H7 (cell line): ENCODE results near the gene DBP. TPM values are rescaled to one million over a fixed set of nuclear protein-coding genes. Genes with fewer than 3 reads are reported as not detected.

Experiments
- DNase-seq: peaks from one replicate; pipeline ENCODE4 v3.0.0; 2012
- H3K27me3 ChIP-seq: 2 replicates; pipeline ENCODE4 v1.6.0; 2011; ENCODE audit warnings: mild to moderate bottlenecking, low read length; ENCODE audit not compliant: control insufficient read depth, insufficient read depth
- H3K36me3 ChIP-seq: replicated peaks from 2 replicates; pipeline ENCODE4 v1.5.1; 2011; ENCODE audit warnings: low read length; ENCODE audit not compliant: control insufficient read depth, insufficient read depth
- H3K4me3 ChIP-seq: 2 replicates; pipeline ENCODE4 v1.5.1; 2011; ENCODE audit warnings: low read depth, mild to moderate bottlenecking, control low read depth, low read length, moderate library complexity; ENCODE audit not compliant: insufficient read depth
- total RNA-seq: library from RNA; depleted of rRNA; stranded (reverse); fragments of >200 nt; shearing (Covaris generic); gene quantifications from 2 replicates; pipeline ENCODE4 v1.2.3, GENCODE V29; 2014

The DBP gene
- total RNA-seq, 1 experiment from 2014 or later: 11.2 TPM

- peaks cover 12% of the 10 kb centered on the region for H3K27me3 ChIP-seq
- no peaks in the 10 kb centered on the region for H3K36me3 ChIP-seq
- peak overlapping the region; percentile 8; the same call in 1 of the 2 replicates for H3K4me3 ChIP-seq
- peak; percentile 75 for DNase-seq
Observed at GRCh38 chr19:48673436-48674100, 36.4 kb upstream of the DBP start.

DNA sequence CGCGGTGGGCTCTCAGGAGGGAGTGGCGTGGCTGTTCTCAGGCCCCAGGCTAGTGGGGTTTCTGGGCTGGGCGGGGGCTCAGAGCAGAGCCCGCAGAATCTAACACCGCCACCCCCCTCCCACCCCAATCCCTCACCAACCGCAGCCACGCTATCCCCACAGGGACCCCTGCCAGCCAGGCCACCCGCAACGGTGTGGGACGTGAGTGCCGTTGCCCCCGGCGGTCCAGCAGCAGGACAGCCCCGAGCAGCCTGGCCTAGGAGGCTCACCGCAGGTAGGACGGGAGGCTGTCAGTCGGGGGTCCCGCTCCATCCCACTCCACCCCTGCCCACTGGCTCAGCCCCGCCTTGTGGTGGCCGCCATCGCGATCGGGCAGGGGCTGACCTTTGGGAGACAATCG lies 35.8 kb upstream of the DBP start, which contains the start of gene NTN5:
TSS of gene NTN5 (minus strand) at position 24 of the 400 bp plus-strand sequence. CDS start 2,031 bp downstream, outside the sequence.
- H3K4me3 ChIP-seq: peak within 1 kb of the TSS; percentile 8; the same call in 1 of the 2 replicates
- no peaks in the 10 kb centered on the region for H3K36me3 ChIP-seq
- DNase-seq: peak; percentile 78
- peaks cover 12% of the 10 kb centered on the region for H3K27me3 ChIP-seq

DNA sequence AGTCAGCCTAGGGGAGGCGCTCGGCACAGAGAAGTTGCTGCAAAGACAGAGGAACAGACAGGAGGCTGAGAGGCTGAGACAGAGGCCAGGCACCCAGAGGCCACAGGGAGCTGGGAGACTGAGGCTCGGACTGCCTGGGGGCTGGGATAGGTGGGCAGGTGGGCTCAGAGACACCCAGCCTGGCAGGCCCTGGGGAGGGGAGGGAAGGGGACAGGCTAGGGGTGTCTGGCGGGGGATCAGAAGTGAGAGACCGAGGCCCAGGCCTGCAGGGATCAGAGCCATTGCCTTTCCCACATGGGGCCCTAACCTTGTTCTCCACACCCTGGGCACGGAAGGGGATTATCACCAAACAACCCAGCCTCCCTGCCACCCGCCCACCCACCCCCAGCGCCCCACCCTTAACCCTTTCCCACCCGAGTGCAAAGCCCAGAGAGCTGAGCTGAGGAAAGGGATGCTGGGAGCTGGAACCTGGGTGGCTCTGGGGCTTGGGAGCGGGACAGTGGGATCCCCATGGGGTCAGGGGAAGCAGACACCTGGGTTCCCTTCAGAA lies 34.3 kb upstream of the DBP start:
- Histone ChIP-seq H3K27me3 (peaks cover 11% of the 10 kb centered on the region), H3K4me3 (no peak overlapping the region), H3K36me3 (no peaks in the 10 kb centered on the region)
- DNase-seq: no peak

- H3K4me3 ChIP-seq: no peak overlapping the region
- H3K27me3 ChIP-seq: peaks cover 10% of the 10 kb centered on the region
- peak; percentile 72 for DNase-seq
- no peaks in the 10 kb centered on the region for H3K36me3 ChIP-seq
Observed at GRCh38 chr19:48670699-48671445, 33.7 kb upstream of the DBP start.

GRCh38 chr19:48669903-48670668 lies 32.9 kb upstream of the DBP start:
- Histone ChIP-seq H3K36me3 (no peaks in the 10 kb centered on the region), H3K27me3 (peaks cover 10% of the 10 kb centered on the region), H3K4me3 (no peak overlapping the region)
- peak; percentile 41 for DNase-seq

DNA sequence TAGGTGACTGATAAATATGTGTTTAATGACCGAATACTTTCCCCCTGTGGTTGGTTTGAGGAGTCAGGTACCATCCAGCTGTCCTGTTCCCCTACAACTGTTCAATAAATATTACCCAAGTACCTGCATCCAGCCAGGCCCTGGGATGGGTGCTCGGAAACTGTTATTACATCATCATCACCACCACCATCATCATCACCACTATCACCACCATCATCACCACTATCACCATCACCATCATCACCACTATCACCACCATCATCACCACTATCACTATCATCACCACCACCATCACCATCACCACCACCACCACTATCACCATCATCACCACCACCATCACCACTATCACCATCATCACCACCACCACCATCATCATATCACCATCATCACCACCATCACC lies 31.6 kb upstream of the DBP start:
- no peaks in the 10 kb centered on the region for H3K36me3 ChIP-seq
- H3K4me3 ChIP-seq: no peak overlapping the region
- peaks cover under 1% of the 10 kb centered on the region for H3K27me3 ChIP-seq
- no peak for DNase-seq

DNA sequence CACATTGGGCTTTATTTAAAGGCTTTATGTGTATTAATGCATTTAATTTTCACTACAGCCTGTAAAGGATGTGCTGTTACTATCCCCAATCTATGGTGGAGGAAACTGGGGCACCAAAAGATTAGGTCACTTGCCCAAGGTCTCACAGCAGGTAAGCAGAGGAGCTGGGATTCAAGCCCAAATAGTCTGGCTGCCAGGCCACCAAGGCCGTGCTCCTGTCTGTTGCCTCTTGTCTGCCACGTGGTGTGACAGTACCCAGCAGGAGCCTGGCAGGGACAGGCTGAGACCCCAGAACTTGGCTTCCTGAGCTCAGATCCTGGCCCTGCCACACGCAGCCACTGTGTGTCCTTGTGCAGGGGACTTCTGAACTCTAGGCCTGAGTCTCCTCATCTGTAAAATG lies 31.2 kb upstream of the DBP start:
- Histone ChIP-seq H3K4me3 (no peak overlapping the region), H3K36me3 (no peaks in the 10 kb centered on the region), H3K27me3 (no peaks in the 10 kb centered on the region; the same call in 1 of the 2 replicates)
- DNase-seq: no peak

DNA sequence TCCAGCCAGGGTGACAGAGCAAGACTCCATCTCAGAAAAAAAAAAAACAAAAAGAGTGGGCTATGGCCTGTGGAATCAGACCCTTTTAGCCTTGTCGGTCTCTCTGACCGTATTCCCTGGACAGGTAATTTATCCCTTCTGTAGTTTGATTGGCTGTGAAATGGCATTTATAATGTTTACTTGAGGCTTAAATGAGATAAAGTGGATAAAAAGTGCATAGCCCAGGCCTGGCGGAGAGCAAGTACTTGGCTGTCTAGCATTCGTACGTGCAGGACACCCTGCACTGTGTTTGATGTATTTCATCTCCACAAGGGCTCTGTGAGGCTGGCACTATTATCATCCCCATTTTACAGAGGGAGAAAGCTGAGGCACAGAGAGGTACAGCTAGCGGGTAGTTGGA lies 28.6 kb upstream of the DBP start:
- H3K27me3 ChIP-seq: no peaks in the 10 kb centered on the region
- DNase-seq: no peak
- H3K36me3 ChIP-seq: no peaks in the 10 kb centered on the region
- H3K4me3 ChIP-seq: no peak overlapping the region

- H3K36me3 ChIP-seq: no peaks in the 10 kb centered on the region
- no peak overlapping the region for H3K4me3 ChIP-seq
- DNase-seq: peak; percentile 59
- H3K27me3 ChIP-seq: no peaks in the 10 kb centered on the region
Observed at GRCh38 chr19:48664476-48664875, 27.3 kb upstream of the DBP start.

GRCh38 chr19:48663667-48664066 lies 26.5 kb upstream of the DBP start:
- no peak overlapping the region for H3K4me3 ChIP-seq
- H3K27me3 ChIP-seq: no peaks in the 10 kb centered on the region
- DNase-seq: peak; percentile 45
- no peaks in the 10 kb centered on the region for H3K36me3 ChIP-seq

GRCh38 chr19:48661711-48662090 lies 24.5 kb upstream of the DBP start:
- H3K36me3 ChIP-seq: no peaks in the 10 kb centered on the region

DNA sequence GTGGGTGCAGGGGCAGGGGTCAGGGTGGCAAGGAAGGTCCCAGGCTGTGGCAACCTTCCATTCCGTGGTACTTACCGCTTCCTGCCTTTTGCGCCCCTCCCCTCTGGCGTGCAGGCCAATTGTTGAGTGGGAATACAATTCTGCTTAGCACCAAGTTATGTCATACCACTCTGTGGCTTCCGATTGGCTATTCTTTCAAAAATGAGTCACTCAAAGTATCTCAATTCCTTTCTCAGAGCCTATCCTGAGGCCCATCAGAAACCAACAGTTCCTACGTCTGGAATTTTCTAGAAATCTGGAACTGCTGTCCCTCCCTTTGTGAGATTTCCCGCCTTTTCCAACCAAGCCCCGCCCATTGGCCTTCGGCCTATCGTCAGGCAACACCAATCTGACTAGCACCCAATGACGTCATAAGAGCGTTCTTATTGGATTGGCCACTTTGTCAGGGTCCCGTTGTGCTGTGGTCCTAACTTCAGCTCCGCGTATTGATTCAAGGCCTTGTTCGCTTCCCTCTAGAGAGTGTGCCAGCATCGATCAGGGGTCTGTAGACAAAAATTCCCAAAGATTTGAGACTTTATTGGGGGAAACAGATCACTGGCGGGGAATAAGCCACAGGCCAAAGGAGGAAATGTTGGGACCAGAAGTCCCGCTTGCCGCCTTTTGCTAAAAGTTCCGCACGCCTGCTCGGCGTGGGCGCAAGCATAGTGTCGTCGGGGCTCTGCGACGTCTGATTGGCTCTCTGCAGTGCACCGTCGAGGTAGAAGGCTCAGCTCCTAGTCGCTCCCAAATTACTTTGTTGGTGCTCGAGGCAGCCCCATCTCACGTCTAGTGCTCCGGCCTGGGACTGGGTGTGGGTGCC lies 23.9 kb upstream of the DBP start:
- Histone ChIP-seq H3K36me3 (no peaks in the 10 kb centered on the region), H3K4me3 (no peak overlapping the region), H3K27me3 (no peaks in the 10 kb centered on the region)
- peak; percentile 93 for DNase-seq

More at GRCh38 chr19:48661711-48662090, 24.5 kb upstream of the DBP start:
- Histone ChIP-seq H3K4me3 (no peak overlapping the region), H3K27me3 (no peaks in the 10 kb centered on the region)
- peak; percentile 60 for DNase-seq

DNA sequence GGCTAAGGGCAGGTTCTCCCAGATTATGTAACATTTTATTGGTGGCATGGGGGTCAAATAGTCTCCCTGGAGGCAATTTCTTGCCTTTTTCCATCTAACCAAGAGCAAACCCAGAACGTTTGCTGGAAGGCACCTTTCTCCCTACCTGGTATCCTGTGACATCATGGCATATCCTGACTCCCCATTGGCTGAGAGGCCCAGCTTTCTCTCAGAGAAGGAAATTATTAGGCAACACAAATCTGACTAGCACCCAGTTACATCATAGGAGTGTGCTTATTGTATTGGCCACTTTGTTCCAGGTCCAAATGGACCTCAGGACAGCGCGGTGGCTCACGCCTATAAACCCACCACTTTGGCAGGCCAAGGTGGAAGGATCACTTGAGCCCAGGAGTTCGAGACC lies 22.6 kb upstream of the DBP start:
- no peaks in the 10 kb centered on the region for H3K27me3 ChIP-seq
- peak; percentile 43 for DNase-seq
- H3K36me3 ChIP-seq: no peaks in the 10 kb centered on the region
- no peak overlapping the region for H3K4me3 ChIP-seq

- Histone ChIP-seq H3K27me3 (no peaks in the 10 kb centered on the region), H3K4me3 (no peak overlapping the region), H3K36me3 (no peaks in the 10 kb centered on the region)
- DNase-seq: no peak
Observed at GRCh38 chr19:48658483-48658882, 21.3 kb upstream of the DBP start.
